K562 (cell line): ENCODE measurements around the gene TYW1B.

ENCODE experiments used
- CTCF ChIP-seq, 3 experiments: IDR thresholded peaks in 2 of 3; conservative IDR thresholded peaks in 1 of 3; 2 replicates each; pipeline ENCODE4 v1.5.1; 2011 to 2012; ENCODE audit warnings: low read length in 3 of 3, mild to moderate bottlenecking in 3 of 3, control low read depth in 2 of 3, improper control_type of control experiment in 1 of 3, inconsistent platforms in 1 of 3, low read depth in 1 of 3, mixed read lengths in 1 of 3, moderate library complexity in 1 of 3; ENCODE audit not compliant: insufficient read depth in 2 of 3
- EP300 ChIP-seq: IDR thresholded peaks from 2 replicates; pipeline ENCODE4 v1.6.1; 2012; ENCODE audit warnings: low read length, improper control_type of control experiment
- FOS ChIP-seq: IDR thresholded peaks from 3 replicates; pipeline ENCODE4 v1.6.1; 2011; ENCODE audit not compliant: insufficient read length; ENCODE audit errors: extremely low read depth
- FOXP1 ChIP-seq: sonication (generic); formaldehyde crosslinking; IDR thresholded peaks from 2 replicates; pipeline ENCODE4 v1.8.0; 2022; ENCODE audit warnings: mild to moderate bottlenecking, missing genetic modification reagents
- HMG20B ChIP-seq: fragments of 250-450 bp; sonication (Bioruptor Pico); IDR thresholded peaks from 2 replicates; pipeline ENCODE4 v1.5.0; 2021; ENCODE audit warnings: mild to moderate bottlenecking
- MXI1 ChIP-seq: IDR thresholded peaks from 2 replicates; pipeline ENCODE4 v1.6.1; 2011; ENCODE audit warnings: low read depth, mild to moderate bottlenecking, improper control_type of control experiment, low read length
- NCOA2 ChIP-seq, 2 experiments: fragments of 450-650 bp; IDR thresholded peaks; 2 replicates each; pipeline ENCODE4 v1.6.1; 2018; ENCODE audit warnings: mild to moderate bottlenecking in 2 of 2, moderate library complexity in 1 of 2; ENCODE audit not compliant: partially characterized antibody in 2 of 2
- NFYB ChIP-seq: IDR thresholded peaks from 2 replicates; pipeline ENCODE4 v1.6.1; 2011; ENCODE audit warnings: mild to moderate bottlenecking, moderate library complexity; ENCODE audit not compliant: insufficient read length; ENCODE audit errors: extremely low read depth
- POLR2A ChIP-seq: fragments of 450-650 bp; conservative IDR thresholded peaks from 2 replicates; pipeline ENCODE4 v1.6.1; 2016
- RAD51 ChIP-seq: fragments of 450-650 bp; IDR thresholded peaks from 2 replicates; pipeline ENCODE4 v1.7.1; 2016; ENCODE audit warnings: low read depth, mild to moderate bottlenecking, borderline replicate concordance
- SP1 ChIP-seq: sonication (generic); formaldehyde crosslinking; IDR thresholded peaks from 2 replicates; pipeline ENCODE4 v1.8.1; 2022; ENCODE audit warnings: mild to moderate bottlenecking, missing genetic modification reagents
- THRA ChIP-seq: fragments of 450-650 bp; IDR thresholded peaks from 2 replicates; pipeline ENCODE4 v1.6.1; 2017; ENCODE audit warnings: mild to moderate bottlenecking, moderate library complexity
- ZNF431 ChIP-seq: sonication (generic); formaldehyde crosslinking; IDR thresholded peaks from 2 replicates; pipeline ENCODE4 v1.8.0; 2022; ENCODE audit warnings: mild to moderate bottlenecking, missing genetic modification reagents

GRCh38 chr7:72539702-72540101, 288.3 kb downstream of the TYW1B start:
- TF ChIP-seq EP300: no peak
- no peak for TF ChIP-seq POLR2A
- TF ChIP-seq THRA: no peak
- TF ChIP-seq ZNF431: no peak
- TF ChIP-seq FOS: no peak
- no peak for TF ChIP-seq RAD51
- TF ChIP-seq MXI1: no peak
- TF ChIP-seq HMG20B: no peak
- TF ChIP-seq CTCF (IDR thresholded peaks at IDR 0.05 in 2 of 3, conservative IDR thresholded peaks at IDR 0.05 in 1 of 3; ENCODE audit: insufficient read depth in 2 of 3, low read depth in 1 of 3, low read length in 3 of 3): no peak
- no peak for TF ChIP-seq FOXP1 (CRISPR knock-in tag)
- TF ChIP-seq NCOA2 (IDR thresholded peaks at IDR 0.05; ENCODE audit: partially characterized antibody in 2 of 2): no peak
- no peak for TF ChIP-seq SP1 (CRISPR knock-in tag)
- no peak for TF ChIP-seq NFYB
